NT2/D1 (cell line): Measurements from ENCODE around the gene RNPEPL1.

Experiments used
- SUZ12 ChIP-seq: IDR thresholded peaks from 2 replicates; pipeline ENCODE4 v1.6.1; 2011; ENCODE audit not compliant: insufficient read length, insufficient read depth; ENCODE audit errors: extremely low read depth
- YY1 ChIP-seq: IDR thresholded peaks from 2 replicates; pipeline ENCODE4 v1.6.1; 2011; ENCODE audit not compliant: insufficient read length, insufficient read depth
- ZNF274 ChIP-seq: IDR thresholded peaks from 2 replicates; pipeline ENCODE4 v1.6.1; 2011; ENCODE audit warnings: mild to moderate bottlenecking, low read depth, low read length

DNA sequence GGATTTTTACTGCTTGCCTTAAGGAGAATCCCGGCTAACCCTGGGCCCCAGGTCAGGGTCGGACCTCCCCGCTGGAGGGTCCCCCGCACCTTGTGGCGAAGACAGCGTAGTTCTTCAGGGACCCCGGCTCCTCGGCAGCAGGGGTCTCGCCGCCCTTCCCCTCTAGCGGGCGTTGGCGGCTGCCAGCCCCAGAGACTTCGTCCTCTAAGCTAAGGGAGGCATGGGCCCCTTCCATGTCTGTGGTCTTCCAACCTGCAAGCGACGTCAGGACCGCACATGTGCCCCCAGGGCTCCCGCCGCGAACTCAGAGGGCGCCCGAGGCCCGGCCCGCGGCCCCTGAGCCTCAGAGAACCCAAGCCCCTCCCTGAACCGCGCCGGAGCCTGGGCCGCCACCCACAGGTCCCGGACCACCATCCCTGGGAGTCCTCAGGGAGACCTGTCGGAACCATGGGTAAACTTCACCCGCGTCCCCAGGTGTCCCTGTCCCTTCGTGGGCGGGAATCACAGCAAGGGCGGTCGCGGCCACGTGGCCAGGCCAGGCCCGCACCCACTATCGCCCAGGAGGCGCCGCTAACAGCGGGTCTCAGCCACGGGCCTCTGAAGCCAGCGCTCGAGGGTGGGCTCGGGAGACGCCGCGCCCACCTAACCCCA is 11.1 kb upstream of the RNPEPL1 start:
- no peak for TF ChIP-seq YY1
- no peak for TF ChIP-seq ZNF274
- no peak for TF ChIP-seq SUZ12
